ENCODE results near the gene GIPC2.

GIPC2 gene

DNA sequence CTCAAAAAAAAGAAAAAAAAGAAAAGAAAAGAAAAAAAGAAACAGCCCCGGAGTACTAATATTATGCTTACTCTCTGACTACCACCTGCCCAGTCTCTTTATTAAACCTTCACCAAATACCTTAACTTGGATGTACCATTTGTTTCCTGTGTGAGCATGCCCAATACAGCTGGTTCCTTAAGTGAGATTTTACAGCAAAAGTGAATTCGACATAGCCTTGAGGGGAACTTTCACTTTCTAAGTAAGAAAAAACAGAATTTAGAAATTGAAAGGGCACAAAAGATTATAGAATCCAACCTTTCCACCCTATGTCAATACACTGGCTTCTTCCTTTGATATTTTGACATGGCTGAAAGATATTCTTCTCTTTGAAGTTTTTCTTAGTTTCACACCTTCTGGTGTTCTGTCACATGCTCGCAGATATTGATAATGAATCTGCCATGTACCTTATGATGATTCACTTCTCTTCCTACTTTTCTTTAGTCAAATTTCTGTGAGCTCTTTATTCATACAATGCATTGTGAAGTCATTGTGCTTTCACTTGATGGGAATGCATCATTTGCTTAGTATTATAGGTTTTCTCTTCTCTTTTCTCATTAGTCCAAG, 5.2 kb upstream of the GIPC2 start:
- H3K4me3 ChIP-seq (ENCODE audit: low read length), result no peak overlapping the region
- no peaks in the 10 kb centered on the region for H3K9me2 ChIP-seq (replicated peaks; ENCODE audit: control insufficient read depth, low read length)
- no peaks in the 10 kb centered on the region for H3K79me2 ChIP-seq (ENCODE audit: control insufficient read depth, low read length)
- no peak overlapping the region for H3K27ac ChIP-seq (ENCODE audit: low read depth, low read length)
- peaks cover 16% of the 10 kb centered on the region; the same call in 1 of the 2 replicates for H3K27me3 ChIP-seq (ENCODE audit: control insufficient read depth, low read length)
- no peaks in the 10 kb centered on the region for H3K36me3 ChIP-seq (ENCODE audit: control insufficient read depth, low read length)
- H3K4me2 ChIP-seq (ENCODE audit: low read length), result no peak overlapping the region
- H3F3A ChIP-seq (ENCODE audit: control insufficient read depth, insufficient read depth), result no peaks in the 10 kb centered on the region
- no peaks in the 10 kb centered on the region for H3K9me3 ChIP-seq (ENCODE audit: control insufficient read depth, insufficient read depth, low read length)
- H3K4me1 ChIP-seq (ENCODE audit: control insufficient read depth, low read length), result no peaks in the 10 kb centered on the region
- TF ChIP-seq, protein P1, sequence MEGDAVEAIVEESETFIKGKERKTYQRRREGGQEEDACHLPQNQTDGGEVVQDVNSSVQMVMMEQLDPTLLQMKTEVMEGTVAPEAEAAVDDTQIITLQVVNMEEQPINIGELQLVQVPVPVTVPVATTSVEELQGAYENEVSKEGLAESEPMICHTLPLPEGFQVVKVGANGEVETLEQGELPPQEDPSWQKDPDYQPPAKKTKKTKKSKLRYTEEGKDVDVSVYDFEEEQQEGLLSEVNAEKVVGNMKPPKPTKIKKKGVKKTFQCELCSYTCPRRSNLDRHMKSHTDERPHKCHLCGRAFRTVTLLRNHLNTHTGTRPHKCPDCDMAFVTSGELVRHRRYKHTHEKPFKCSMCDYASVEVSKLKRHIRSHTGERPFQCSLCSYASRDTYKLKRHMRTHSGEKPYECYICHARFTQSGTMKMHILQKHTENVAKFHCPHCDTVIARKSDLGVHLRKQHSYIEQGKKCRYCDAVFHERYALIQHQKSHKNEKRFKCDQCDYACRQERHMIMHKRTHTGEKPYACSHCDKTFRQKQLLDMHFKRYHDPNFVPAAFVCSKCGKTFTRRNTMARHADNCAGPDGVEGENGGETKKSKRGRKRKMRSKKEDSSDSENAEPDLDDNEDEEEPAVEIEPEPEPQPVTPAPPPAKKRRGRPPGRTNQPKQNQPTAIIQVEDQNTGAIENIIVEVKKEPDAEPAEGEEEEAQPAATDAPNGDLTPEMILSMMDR (IDR thresholded peaks at IDR 0.05; ENCODE audit: low read depth, low read length, poor library complexity, severe bottlenecking), result no peak
- TF ChIP-seq EZH2phosphoT487 (IDR thresholded peaks at IDR 0.05; ENCODE audit: borderline replicate concordance, low read length), result no peak
- H4K20me1 ChIP-seq (ENCODE audit: control insufficient read depth, insufficient read depth, low read depth, low read length), result no peaks in the 10 kb centered on the region

DNA sequence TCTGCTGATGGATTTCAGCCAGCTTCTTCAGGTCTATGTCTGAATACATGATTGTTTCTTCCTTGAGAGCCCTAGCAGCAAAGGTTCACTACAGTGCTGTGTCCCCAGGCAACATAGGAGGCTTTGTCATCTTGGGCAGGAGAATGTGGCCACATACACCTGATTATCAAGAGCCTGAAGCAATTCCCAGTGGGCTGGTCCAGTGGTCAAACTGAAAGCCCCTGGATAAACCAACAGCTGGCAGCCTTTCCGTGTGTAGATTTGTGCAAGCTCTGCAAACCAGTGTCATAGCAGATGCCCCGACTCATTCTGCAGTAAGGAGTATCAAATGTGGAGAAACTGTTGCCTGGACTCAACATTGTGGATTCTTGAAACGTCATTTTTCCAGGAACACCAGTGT, 2.3 kb upstream of the GIPC2 start:
- H4K20me1 ChIP-seq (ENCODE audit: control insufficient read depth, insufficient read depth, low read depth, low read length), result no peaks in the 10 kb centered on the region
- H3K4me1 ChIP-seq (ENCODE audit: control insufficient read depth, low read length), result no peaks in the 10 kb centered on the region
- no peak overlapping the region for H3K4me2 ChIP-seq (ENCODE audit: low read length)
- H3K36me3 ChIP-seq (ENCODE audit: control insufficient read depth, low read length), result no peaks in the 10 kb centered on the region
- H3K79me2 ChIP-seq (ENCODE audit: control insufficient read depth, low read length), result no peaks in the 10 kb centered on the region
- H3K9me2 ChIP-seq (replicated peaks; ENCODE audit: control insufficient read depth, low read length), result no peaks in the 10 kb centered on the region
- TF ChIP-seq, protein P1 (IDR thresholded peaks at IDR 0.05; ENCODE audit: low read depth, low read length, poor library complexity, severe bottlenecking), result no peak
- TF ChIP-seq EZH2phosphoT487 (IDR thresholded peaks at IDR 0.05; ENCODE audit: borderline replicate concordance, low read length), result no peak
- peaks cover 30% of the 10 kb centered on the region for H3K27me3 ChIP-seq (ENCODE audit: control insufficient read depth, low read length)
- H3K4me3 ChIP-seq (ENCODE audit: low read length), result no peak overlapping the region
- H3K9me3 ChIP-seq (ENCODE audit: control insufficient read depth, insufficient read depth, low read length), result no peaks in the 10 kb centered on the region
- no peaks in the 10 kb centered on the region for H3F3A ChIP-seq (ENCODE audit: control insufficient read depth, insufficient read depth)
- H3K27ac ChIP-seq (ENCODE audit: low read depth, low read length), result no peak overlapping the region

DNA sequence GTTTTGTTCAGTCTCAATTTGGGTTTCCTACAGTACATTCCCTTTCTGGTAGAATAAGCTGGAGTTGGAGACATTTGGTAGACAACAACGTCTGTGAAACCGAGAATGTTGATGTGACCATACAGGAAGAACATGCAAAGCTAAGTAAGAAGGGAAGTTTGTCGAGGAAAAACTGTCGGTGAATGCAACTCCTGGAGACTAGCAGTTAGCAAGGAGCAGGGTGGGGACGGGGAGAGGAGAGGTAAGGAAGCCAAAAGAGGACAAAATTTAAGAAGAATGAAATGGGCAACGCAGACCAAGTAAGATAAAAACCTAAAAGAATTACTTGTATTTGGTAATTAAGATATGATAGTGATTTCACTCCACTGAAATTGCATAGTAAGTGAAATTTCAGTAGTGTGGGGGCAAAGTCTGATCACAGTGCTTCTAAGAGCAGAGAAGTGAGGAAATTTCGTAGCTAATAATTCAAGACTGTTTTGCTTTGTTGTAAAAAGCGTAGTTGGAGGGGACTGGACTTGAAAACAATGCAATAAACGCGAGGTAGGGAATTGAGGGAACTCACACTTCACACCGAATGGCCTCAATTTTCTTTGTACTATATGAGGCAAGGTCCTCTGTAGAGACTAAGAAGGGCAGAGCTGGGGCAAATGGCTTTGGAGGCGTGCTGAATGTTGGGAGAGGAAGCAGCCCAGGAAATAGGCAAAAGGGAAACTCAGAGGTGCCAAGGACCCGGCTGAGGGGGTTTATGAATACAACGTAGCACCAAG, 787 bp upstream of the GIPC2 start:
- H3K36me3 ChIP-seq (ENCODE audit: control insufficient read depth, low read length), result no peaks in the 10 kb centered on the region
- H3F3A ChIP-seq (ENCODE audit: control insufficient read depth, insufficient read depth), result no peaks in the 10 kb centered on the region
- TF ChIP-seq, protein P1 (IDR thresholded peaks at IDR 0.05; ENCODE audit: low read depth, low read length, poor library complexity, severe bottlenecking), result no peak
- no peak for TF ChIP-seq EZH2phosphoT487 (IDR thresholded peaks at IDR 0.05; ENCODE audit: borderline replicate concordance, low read length)
- H3K27me3 ChIP-seq (ENCODE audit: control insufficient read depth, low read length), result peaks cover 28% of the 10 kb centered on the region
- no peak overlapping the region for H3K27ac ChIP-seq (ENCODE audit: low read depth, low read length)
- H4K20me1 ChIP-seq (ENCODE audit: control insufficient read depth, insufficient read depth, low read depth, low read length), result no peaks in the 10 kb centered on the region
- H3K4me3 ChIP-seq (ENCODE audit: low read length), result no peak overlapping the region
- no peaks in the 10 kb centered on the region for H3K9me3 ChIP-seq (ENCODE audit: control insufficient read depth, insufficient read depth, low read length)
- H3K9me2 ChIP-seq (replicated peaks; ENCODE audit: control insufficient read depth, low read length), result no peaks in the 10 kb centered on the region
- no peaks in the 10 kb centered on the region for H3K79me2 ChIP-seq (ENCODE audit: control insufficient read depth, low read length)
- H3K4me2 ChIP-seq (ENCODE audit: low read length), result no peak overlapping the region
- H3K4me1 ChIP-seq (ENCODE audit: control insufficient read depth, low read length), result no peaks in the 10 kb centered on the region
